Left lung (tissue), 10 donors: ENCODE data around the gene FBXO31. TPM values are rescaled to one million over a fixed set of nuclear protein-coding genes. Genes with fewer than 3 reads are reported as not detected.
A peak's percentile ranks its signal among the peaks of the same experiment; 100 is the strongest.

Source experiments
- ATAC-seq: fragments of 200-7000 bp; cut with Tn5 transposase; one replicate; pipeline ENCODE4 v1.9.1; 2020; ENCODE audit warnings: moderate library complexity
- DNase-seq, 4 donors: peaks; one replicate each; pipeline ENCODE4 v3.0.0-alpha.2; 2013 to 2020
- H3K27ac ChIP-seq, 2 donors: fragments of 200-600 bp; sonication (generic) in 1 of 2; one replicate each; pipeline versions ENCODE4 v1.5.0 to v1.8.0; 2020 to 2021
- H3K27me3 ChIP-seq, 2 donors: fragments of 200-600 bp; sonication (generic) in 1 of 2; one replicate each; pipeline versions ENCODE4 v1.5.0 to v1.8.0; 2020 to 2021
- H3K36me3 ChIP-seq, 2 donors: fragments of 200-600 bp; sonication (generic) in 1 of 2; one replicate each; pipeline versions ENCODE4 v1.5.0 to v1.8.0; 2020 to 2021
- H3K4me1 ChIP-seq, 2 donors: fragments of 200-600 bp; one replicate each; pipeline ENCODE4 v1.8.0; 2021
- H3K4me3 ChIP-seq, 2 donors: fragments of 200-600 bp; sonication (generic) in 1 of 2; one replicate each; pipeline versions ENCODE4 v1.5.0 to v1.8.0; 2020 to 2021; ENCODE audit warnings: mild to moderate bottlenecking in 1 of 2
- H3K9me3 ChIP-seq, 2 donors: fragments of 200-600 bp; sonication (generic) in 1 of 2; one replicate each; pipeline versions ENCODE4 v1.5.0 to v1.8.0; 2020 to 2021
- CTCF ChIP-seq, 2 donors: fragments of 200-600 bp; sonication (generic) in 1 of 2; IDR thresholded peaks; one replicate each; pipeline versions ENCODE4 v1.5.0 to v1.8.0; 2021; ENCODE audit warnings: antibody characterized with exemption in 2 of 2
- intact Hi-C, 2 donors: fragments of 100-400 bp; cut with DNase I; formaldehyde crosslinking; loops; one replicate each; pipeline versions ENCODE4 v1.11.2 to v1.14.2; 2022
- polyA plus RNA-seq, 6 donors: library from polyadenylated mRNA; unstranded; fragments of 120-200 nt; gene quantifications; one replicate each; pipeline ENCODE4 v1.2.1, GENCODE V29; 2013; ENCODE audit not compliant: insufficient read length in 6 of 6
- total RNA-seq, 2 donors: library from RNA; stranded (reverse); fragmentation: NEBNext Ultra II Directional; extraction: Animal tissue kit (Norgen Biotek cat#: 25700); gene quantifications; one replicate each; pipeline ENCODE4 v1.2.1, GENCODE V29; 2021
- donor health status: DM: no; HTN: yes; CAD: no.
- donor health status: DM: no; HTN: no; CAD: no.

Gene FBXO31
- total and polyA plus RNA-seq, 8 donors, result 21.0 to 25.8 (median 23.0) TPM

- H3K27ac ChIP-seq, result no peak overlapping the region
- no peaks in the 10 kb centered on the region for H3K27me3 ChIP-seq
- intact Hi-C loops, result no loop called here
- ATAC-seq, result no peak
- no peak for TF ChIP-seq CTCF (IDR thresholded peaks at IDR 0.05)
- peaks cover 9 to 22% of the 10 kb centered on the region in 2 donors for H3K4me1 ChIP-seq
- no peak overlapping the region for H3K4me3 ChIP-seq
- H3K36me3 ChIP-seq, result no peaks in the 10 kb centered on the region
- DNase-seq, result no peak
- no peaks in the 10 kb centered on the region for H3K9me3 ChIP-seq
Observed at GRCh38 chr16:87321336-87322107, 62.1 kb downstream of the FBXO31 start.

GRCh38 chr16:87320510-87321227, 62.9 kb downstream of the FBXO31 start:
- Histone ChIP-seq H3K36me3 (no peaks in the 10 kb centered on the region), H3K27me3 (no peaks in the 10 kb centered on the region), H3K4me3 (no peak overlapping the region), H3K9me3 (no peaks in the 10 kb centered on the region), H3K27ac (no peak overlapping the region), H3K4me1 (peaks cover 9 to 22% of the 10 kb centered on the region in 2 donors)
- TF ChIP-seq CTCF (IDR thresholded peaks at IDR 0.05), result no peak
- intact Hi-C loops, result no loop called here
- DNase-seq, result no peak
- ATAC-seq, result no peak

GRCh38 chr16:87319997-87320491, 63.5 kb downstream of the FBXO31 start:
- DNase-seq, result no peak
- Histone ChIP-seq H3K27ac (no peak overlapping the region), H3K36me3 (no peaks in the 10 kb centered on the region), H3K27me3 (no peaks in the 10 kb centered on the region), H3K9me3 (no peaks in the 10 kb centered on the region), H3K4me3 (no peak overlapping the region), H3K4me1 (peaks cover 7 to 19% of the 10 kb centered on the region in 2 donors)
- no peak for TF ChIP-seq CTCF (IDR thresholded peaks at IDR 0.05)
- intact Hi-C loops, result no loop called here
- ATAC-seq, result no peak

- H3K4me3 ChIP-seq, result peak overlapping the region in 1 of 2 donors; percentile 76
- H3K36me3 ChIP-seq, result no peaks in the 10 kb centered on the region
- H3K9me3 ChIP-seq, result no peaks in the 10 kb centered on the region
- no peak overlapping the region for H3K27ac ChIP-seq
- intact Hi-C loops, result no loop called here
- peaks cover 5 to 12% of the 10 kb centered on the region in 2 donors for H3K4me1 ChIP-seq
- ATAC-seq (no peak), DNase-seq (no peak)
- no peak for TF ChIP-seq CTCF (IDR thresholded peaks at IDR 0.05)
- H3K27me3 ChIP-seq, result no peaks in the 10 kb centered on the region
Observed at GRCh38 chr16:87319011-87319410, 64.6 kb downstream of the FBXO31 start.
